Peyer's patch (tissue), 4 donors: ENCODE measurements around the gene METTL24.
"Not testable (repeated sequence)": the region's sequence is repeated elsewhere in the genome, so short reads cannot be mapped to it uniquely, and the experiment has no call there.

Experiments
- POLR2A ChIP-seq, 2 donors: fragments of 450-650 bp; IDR thresholded peaks; one replicate each; pipeline ENCODE4 v1.5.1; 2017; ENCODE audit warnings: antibody characterized with exemption in 2 of 2, mild to moderate bottlenecking in 2 of 2, moderate library complexity in 2 of 2
- TF ChIP-seq, protein P1 (sequence below), 6 experiments: fragments of 450-650 bp in 4 of 6; fragments of 200-600 bp in 2 of 6; sonication (generic) in 1 of 6; IDR thresholded peaks; one replicate each; pipeline ENCODE4 v1.5.1; 2017 to 2019; ENCODE audit warnings: antibody characterized with exemption in 6 of 6, mild to moderate bottlenecking in 3 of 6, moderate library complexity in 1 of 6

GRCh38 chr6:110272781-110273180 is 85.4 kb downstream of the METTL24 start:
- TF ChIP-seq, protein P1, sequence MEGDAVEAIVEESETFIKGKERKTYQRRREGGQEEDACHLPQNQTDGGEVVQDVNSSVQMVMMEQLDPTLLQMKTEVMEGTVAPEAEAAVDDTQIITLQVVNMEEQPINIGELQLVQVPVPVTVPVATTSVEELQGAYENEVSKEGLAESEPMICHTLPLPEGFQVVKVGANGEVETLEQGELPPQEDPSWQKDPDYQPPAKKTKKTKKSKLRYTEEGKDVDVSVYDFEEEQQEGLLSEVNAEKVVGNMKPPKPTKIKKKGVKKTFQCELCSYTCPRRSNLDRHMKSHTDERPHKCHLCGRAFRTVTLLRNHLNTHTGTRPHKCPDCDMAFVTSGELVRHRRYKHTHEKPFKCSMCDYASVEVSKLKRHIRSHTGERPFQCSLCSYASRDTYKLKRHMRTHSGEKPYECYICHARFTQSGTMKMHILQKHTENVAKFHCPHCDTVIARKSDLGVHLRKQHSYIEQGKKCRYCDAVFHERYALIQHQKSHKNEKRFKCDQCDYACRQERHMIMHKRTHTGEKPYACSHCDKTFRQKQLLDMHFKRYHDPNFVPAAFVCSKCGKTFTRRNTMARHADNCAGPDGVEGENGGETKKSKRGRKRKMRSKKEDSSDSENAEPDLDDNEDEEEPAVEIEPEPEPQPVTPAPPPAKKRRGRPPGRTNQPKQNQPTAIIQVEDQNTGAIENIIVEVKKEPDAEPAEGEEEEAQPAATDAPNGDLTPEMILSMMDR (IDR thresholded peaks at IDR 0.05): not testable (repeated sequence)
- TF ChIP-seq POLR2A (IDR thresholded peaks at IDR 0.05): not testable (repeated sequence)
